MV-4-11 (cell line): ENCODE data around the gene USP5.
"Not testable (repeated sequence)": the region's sequence is repeated elsewhere in the genome, so short reads cannot be mapped to it uniquely, and the experiment has no call there.

Experiments
- DNase-seq: peaks from one replicate; lab custom pipeline; 2025; lab: John Stamatoyannopoulos, UW

The USP5 gene

DNA sequence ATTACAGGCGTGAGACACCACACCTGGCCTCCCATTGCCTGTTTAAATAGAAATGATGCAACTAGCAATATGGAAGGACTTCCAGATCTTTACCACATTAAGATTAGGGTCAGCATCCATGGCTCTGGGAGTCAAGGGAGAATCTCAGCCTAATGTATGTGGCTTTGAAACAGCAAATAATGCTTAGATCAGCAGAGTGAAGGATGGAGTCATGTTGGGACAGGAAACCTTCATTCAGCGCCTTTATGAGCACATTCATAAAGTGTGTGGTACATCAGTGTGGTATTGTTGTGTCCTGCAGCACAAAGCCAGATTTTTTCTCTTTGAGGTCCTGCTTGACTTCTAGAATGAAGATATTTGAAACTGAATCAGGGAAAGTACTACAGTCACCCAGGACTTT is 36.4 kb downstream of the USP5 start:
- DNase-seq = no peak

DNA sequence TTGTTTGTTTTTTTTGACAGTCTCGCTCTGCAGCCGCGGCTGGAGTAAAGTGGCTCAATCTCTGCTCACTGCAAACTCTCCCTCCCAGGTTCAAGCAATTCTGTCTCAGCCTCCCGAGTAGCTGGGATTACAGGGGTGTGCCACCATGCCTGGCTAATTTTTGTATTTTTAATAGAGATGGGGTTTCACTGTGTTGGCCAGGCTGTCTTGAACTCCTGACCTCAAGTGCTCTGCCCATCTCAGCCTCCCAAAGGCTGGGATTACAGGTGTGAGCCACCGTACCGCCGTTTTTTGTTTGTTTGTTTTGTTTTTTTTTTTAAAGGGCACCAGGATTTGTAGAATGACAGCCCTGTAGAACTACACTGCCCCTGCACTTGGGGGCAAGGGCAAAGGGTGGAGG is 36.8 kb downstream of the USP5 start:
- DNase-seq = not testable (repeated sequence)

DNA sequence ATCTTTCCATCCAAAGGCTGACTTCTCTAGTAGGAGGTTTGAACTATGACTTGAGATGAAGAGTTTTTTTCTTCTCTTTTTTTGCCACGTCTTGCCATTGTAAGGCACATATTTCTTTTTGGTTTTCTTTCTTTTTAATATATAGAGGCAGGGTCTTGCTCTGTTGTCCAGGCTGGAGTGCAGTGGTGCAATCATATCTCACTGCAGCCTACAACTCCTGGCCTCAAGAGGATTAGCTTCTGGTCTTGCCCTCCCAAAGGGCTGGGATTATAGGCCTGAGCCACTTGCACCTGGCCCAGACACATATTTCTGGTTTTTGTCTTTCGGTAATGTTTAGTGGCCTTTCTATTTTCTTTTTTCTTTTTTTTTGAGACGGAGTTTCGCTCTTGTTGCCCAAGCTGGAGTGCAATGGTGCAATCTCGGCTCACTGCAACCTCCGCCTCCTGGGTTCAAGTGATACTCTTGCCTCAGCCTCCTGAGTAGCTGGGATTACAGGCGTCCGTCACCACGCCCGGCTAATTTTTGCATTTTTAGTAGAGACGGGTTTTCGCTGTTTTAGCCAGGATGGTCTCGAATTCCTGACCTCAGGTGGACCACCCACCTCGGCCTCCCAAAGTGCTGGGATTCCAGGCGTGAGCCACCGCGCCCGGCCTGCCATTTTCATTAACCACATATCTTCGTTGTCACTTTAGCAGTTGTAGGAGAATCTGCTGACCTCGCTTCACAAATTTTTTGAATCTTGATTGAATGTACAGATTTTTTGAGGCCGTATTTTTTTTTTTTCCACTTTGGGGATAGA is 38.0 kb downstream of the USP5 start:
- peak; percentile 26 for DNase-seq

DNA sequence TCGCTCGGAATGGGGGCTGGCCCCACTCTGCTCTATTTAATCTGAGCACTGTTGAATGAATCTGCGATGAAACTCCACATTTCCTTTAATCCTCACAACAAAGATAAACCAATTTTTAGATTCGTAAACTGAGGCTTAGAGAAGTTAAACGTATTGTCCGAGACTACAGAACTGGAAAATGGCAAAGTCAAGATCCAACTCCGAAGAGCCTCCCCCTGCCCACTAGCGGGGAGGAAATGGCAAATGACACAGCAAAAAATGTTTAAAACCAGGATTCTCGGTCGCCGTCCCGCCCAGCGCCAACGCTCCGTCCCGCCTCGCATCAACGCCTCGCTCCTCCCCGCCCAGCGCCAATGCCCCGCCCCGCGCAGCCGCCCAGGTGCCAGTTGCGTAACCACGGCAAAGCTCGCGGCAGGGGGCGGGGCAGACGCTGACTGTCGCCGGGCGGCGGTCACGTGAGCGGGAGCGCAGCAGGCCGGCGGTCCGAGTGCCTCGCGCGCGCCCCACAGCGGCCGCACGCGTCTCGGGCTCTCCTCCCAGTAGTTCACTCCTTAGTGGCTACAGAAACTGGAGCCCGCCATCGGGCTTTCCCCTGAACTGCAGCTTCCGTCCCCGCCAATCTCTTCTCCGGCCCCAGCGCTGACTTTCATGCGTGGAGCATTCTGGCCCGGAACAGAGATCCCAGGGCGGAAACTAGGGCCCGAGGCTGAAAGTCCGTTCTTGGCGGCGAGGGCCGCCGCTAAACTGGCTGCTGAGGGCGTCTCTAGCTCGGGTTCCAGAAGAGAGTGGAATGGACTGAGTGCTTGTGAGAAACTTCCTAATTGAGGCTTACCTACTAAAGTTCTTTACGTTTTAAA is 39.1 kb downstream of the USP5 start:
- peak; percentile 95 for DNase-seq

DNA sequence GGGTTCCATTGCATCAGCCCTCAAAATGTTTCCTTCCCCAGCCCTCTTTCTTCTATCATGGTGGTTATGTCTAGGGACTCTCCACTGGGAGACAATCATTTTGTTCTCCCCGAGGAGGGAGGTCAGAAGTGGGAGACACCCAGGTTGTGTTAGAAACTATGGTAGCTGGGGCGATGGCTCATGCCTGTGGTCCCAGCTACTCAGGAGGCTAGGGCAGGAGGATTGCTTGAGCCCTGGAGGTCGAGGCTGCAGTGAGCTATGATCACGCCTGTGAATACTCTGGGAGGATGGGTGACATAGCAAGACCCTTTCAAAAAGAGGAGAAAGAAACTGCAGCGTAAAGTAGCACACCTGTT is 39.7 kb downstream of the USP5 start:
- DNase-seq = no peak

DNA sequence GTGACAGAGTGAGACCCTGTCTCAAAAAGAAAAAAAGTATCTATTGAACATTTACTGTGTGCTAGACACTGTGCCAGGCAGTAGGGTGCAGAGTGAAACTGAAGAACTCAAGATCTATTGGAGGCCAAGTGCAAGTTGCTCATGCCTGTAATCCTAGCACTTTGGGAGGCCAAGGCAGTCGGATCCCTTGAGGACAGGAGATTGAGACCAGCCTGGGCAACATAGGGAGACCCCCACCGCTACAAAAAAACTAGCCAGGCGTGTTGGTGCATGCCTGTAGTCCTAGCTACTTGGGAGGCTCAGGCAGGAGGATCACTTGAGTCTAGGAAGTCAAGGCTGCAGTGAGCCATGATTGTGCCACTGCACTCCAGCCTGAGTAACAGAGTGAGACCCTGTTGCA is 40.7 kb downstream of the USP5 start:
- DNase-seq = not testable (repeated sequence)

DNA sequence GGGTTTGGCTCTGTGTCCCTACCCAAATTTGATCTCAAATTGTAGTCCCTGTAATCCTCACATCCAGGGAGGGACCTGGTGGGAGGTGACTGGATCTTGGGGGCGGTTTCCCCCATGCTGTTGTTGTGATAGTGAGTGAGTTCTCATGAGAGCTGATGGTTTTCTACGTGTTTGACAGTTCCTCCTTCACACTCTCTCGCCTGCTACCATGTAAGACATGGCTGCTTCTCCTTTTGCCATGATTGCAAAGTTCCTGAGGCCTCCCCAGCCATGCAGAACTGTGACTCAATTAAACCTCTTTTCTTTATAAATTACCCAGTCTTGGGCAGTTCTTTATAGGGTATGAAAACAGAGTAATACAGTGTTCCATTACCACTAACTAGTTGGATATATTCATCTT is 42.4 kb downstream of the USP5 start:
- DNase-seq = peak; percentile 15

DNA sequence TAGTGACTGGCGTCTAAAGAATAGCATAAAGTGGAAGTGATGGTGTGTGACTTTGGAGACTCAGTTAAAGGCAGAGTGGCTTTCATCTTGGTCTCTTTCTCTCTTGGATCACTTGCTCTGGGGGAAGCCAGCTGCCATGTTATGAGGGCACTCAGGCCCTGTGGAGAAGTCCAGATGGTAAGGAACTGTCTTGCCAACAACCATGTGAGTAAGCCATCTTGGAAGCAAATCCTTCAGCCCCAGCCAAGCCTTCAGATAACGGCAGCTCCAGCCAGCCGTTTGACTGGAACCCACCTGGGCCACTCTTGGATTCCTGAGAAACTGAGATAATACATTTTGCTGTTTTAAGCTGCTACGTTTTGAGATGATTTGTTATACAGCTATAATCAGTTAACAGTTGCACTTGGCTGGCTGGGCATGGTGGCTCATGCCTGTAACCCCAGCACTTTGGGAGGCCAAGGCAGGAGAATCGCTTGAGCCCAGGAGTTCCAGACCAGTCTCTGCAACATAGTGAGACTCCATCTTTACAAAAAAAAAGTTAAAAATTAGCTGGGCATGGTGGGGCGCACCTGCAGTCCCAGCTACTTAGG is 45.0 kb downstream of the USP5 start:
- no peak for DNase-seq

DNA sequence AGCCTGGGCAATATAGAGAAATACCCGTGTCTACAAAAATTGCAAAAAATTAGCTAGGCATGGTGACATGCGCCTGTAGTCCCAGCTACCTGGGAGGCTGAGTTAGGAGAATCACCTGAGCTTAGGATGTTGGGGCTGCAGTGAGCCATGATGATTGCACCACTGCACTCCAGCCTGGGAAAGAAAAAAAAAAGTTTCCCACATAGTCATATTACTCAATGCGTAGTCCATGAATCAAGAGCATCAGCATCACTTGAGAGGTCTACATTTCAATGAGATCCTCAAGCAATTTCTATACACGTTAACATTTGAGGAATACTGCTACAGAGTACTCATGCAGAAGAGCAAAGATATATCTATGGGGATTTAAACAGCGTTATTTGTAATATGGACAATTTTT is 47.5 kb downstream of the USP5 start:
- DNase-seq = peak; percentile 38

DNA sequence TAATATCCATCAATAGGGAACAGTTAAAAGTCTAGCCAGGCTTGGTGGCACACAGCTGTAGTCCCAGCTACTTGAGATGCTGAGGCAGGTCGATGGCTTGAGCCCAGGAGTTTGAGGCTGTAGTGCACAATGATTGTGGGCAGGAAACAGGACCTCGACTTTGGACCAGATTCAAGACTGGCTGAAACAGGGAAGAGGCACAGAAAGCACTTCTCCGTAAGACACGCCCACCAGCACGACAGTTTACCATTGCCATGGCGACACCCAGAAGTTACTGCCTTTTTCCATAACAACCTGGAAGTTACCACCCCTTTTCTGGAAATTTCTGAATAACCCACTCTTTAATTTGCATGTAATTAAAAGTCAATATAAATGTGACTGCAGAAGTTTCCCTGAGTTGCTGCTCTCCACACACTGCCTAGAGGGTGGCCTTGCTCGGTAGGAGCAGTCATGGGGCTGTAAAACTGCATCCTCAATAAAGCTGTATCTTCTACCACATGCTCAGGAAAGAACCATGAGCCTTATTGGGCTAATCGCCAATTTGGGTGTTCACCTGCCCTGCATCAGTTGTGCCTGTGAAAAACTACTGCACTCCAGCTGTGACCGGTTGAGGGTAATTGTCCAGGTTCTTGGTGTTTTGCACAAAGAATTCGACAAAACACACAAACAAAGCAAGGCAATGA is 48.0 kb downstream of the USP5 start:
- peak; percentile 83 for DNase-seq

DNA sequence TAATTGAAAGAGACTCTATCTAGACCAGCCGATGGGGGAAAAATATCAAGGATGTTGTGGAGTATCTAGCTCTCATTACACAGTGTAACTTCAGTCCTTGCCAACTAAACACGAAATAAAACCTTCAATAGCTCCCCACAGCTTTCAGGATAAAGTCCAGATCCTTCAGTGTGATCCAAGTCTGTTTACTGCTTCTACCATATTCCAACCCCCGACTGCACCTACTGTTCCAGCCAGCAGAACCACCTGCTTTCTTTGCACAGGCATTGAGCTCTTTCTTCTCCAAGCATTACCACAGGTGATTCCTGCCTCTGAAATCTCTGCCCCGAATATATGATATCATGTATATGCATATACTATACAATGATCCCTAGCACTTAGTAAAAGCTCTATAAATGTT is 50.5 kb downstream of the USP5 start:
- DNase-seq = no peak

DNA sequence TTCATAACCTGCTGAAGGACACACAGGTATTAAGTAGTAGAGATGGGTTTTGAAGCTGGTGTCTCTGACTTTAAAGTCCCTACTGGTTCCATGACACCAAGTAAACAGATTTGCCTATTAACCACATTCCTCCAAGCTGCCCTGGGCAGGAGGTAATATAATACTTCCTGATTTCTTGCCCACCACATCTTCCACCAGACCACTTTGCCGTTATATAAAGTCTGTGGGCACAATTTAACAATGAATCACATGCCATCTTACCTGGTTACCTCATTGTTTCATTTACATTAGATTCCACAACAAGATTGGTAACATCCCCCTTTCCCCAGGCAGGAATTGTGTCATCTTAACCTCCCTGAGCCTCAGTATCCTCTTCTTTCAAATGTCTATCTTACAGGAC is 51.8 kb downstream of the USP5 start:
- DNase-seq = peak; percentile 26

DNA sequence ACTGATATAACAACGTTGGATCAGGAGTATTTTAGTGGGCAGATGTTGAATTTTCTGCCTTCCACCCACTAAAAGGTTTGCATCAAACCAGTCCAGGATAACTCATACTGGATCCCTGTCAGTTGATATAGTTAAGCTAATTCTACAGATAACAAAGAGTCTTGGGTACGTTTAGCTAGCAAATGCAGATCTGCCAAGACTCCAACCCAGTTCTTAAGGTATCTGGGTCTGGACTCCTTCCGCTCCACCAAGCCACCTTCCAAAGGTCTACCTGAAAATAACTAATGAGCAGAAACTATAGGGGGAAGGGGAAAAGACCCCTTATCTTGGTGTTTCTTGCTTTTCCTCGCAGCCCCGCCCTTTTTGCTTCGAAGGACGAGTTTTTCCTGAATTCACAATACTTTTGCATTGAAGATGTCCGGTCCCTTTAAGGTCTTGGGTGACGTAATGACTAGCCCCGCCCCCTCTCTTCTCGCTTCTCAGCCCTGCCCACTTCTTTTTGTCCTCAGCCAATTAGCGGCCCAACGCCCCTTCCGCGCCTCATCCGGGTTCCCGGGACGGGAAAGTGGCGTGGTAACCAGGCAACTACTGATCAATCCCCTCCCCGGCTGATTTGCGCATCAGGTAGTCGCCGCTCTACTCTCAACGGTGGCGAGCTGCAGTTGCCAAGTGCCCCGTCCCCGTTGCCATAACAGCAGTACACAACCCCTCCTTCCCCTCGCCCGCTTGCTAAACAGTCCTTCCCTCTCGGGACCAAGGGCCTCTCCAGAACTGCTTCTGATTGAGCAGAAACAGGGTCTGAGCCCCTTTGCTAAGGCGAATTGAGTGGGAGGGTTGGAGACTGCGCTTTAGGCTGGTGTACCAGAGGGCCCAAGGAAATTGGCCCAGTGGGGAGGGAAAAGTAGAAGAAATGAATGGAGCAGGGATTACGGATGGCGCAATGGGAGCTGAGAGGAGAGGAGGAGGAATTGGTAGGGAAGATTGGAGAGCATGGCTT is 52.6 kb downstream of the USP5 start, which contains the start of gene LRRC23:
Gene LRRC23, plus strand, starts transcription at position 543 of the 997 bp plus-strand sequence. CDS start 812 bp downstream, outside the sequence.
- DNase-seq = peak; percentile 93

DNA sequence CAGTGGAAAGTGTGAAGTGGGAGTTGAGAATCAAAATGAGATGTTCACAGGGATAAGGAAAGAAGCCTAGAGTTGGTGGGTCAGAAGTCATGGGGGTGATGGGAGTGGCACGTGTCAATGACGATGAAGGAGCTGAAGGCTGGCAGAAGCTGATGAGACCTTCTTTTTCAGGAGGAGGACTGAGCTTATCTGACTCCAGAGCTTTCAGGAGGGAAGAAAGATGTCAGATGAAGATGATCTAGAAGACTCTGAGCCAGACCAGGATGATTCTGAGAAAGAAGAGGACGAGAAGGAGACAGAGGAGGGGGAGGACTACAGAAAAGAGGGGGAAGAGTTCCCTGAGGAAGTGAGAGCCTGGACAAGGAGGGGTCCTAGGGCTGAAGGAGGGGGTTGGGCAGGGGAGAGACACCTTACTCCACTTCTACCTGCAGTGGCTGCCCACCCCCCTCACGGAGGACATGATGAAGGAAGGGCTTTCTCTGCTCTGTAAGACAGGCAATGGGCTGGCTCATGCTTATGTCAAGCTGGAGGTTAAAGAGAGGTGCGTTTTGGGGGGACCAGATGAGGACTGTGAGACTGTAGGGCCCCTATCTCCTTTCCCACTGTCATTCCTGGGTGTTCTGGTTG is 53.6 kb downstream of the USP5 start:
- DNase-seq = no peak

DNA sequence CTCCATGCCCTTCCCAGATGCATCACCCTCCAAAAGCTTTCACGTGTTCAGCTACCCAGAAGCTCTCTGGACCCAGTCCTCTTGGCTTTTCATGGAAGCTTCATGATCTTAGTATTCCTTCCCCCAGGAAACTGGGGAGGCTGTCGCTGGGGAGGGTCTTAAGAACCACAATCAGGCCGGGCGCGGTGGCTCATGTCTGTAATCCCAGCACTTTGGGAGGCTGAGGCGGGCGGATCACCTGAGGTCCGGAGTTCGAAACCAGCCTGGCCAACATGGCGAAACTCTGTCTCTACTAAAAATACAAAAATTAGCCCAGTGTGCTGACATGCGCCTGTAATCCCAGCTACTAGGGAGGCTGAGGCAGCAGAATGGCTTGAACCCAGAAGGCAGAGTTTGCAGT is 56.2 kb downstream of the USP5 start:
- not testable (repeated sequence) for DNase-seq

DNA sequence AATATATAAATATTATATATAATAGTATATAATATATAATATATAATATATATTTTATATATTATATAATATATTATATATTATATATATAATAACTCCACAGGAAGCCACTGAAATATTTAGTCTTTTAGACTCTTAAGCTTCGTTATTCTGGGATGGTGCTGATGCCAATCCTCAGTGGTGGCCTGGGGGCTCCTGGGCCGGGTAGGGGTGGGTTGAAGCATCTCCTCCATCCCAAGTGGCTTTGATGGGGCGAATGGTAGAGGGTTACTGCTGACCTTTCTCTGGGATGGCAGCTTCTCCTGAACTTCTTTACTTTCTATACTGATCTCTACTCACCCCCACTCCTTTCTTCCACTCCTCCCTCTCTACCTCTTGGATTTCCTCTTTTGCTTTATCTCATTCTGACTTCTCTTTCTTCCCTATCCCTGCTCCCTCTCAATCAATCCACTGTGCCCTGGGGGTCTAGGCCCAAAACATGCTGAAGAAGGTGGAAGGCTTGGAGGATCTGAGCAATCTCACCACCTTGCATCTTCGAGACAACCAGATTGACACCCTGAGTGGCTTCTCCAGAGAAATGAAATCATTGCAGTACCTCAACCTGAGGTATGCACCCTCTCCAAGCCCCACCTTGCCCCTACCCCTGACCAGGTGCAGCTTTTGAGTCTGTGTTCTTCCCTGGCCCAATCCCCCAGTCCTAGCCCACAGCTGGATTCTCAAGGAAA is 57.6 kb downstream of the USP5 start:
- no peak for DNase-seq

DNA sequence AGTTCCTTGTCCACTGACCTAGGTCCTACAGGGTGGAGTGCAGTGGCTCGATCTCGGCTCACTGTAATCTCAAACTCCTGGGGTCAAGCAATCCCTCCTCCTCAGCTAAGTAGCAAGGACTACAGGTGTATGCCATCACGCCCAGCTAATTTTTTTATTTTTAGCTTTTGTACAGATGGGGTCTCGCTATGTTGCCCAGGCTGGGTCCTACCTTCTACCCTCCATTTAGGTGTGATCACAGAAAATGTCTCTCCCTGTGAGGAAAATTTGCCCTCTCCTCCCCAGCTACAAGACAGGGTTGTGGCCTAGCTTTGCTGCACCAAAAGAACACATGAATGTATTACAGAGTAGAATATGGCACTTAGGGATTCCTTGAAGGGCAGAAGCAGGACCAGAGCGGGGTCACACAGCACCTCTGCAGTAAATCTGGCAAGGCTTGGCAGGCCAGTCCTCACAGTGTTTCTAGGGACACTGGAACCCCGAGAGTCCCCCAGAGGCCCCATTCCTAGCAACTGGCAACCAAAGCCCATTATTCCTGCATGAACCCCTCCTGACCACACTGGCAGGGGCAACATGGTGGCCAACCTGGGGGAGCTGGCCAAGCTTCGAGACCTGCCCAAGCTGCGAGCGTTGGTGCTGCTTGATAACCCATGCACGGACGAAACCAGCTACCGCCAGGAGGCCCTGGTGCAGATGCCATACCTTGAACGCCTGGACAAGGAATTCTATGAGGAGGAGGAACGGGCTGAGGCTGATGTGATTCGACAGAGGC is 60.4 kb downstream of the USP5 start:
- no peak for DNase-seq

DNA sequence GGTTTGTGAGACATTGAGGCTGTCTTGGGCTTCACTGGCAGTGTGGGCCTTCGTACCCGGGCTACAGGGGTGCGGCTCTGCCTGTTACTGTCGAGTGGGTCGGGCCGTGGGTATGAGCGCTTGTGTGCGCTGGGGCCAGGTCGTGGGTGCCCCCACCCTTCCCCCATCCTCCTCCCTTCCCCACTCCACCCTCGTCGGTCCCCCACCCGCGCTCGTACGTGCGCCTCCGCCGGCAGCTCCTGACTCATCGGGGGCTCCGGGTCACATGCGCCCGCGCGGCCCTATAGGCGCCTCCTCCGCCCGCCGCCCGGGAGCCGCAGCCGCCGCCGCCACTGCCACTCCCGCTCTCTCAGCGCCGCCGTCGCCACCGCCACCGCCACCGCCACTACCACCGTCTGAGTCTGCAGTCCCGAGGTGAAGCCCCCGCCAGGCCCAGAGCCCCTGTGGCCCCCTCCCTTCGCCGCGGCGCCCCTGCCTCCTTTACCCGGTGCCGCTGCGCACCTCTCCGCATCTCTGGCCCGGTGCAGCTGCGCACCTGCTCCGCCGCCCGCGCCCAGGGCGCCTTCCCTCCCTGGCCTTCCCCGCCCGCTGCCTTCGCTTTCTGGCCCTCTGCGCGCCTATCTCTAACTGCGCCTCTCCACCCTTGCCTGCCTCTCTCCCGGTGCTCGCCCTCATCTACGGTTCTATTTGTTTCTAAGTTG is 62.4 kb downstream of the USP5 start, which contains the start of gene ENO2:
Gene ENO2, plus strand, starts transcription at position 335 of the 701 bp plus-strand sequence. CDS start 1,253 bp downstream, outside the sequence.
- DNase-seq = peak; percentile 34
